PC-3 (cell line): ENCODE data around the gene UFD1. TPM values are rescaled to one million over a fixed set of nuclear protein-coding genes. Genes with fewer than 3 reads are reported as not detected.

Source experiments
- ATAC-seq: fragments of 200-7000 bp; cut with Tn5 transposase; 2 replicates; pipeline ENCODE4 v1.9.1; 2020; ENCODE audit warnings: mild to moderate bottlenecking, moderate library complexity
- BruUV-seq: library from RNA; stranded (reverse); fragments of 400-500 nt; replicated peaks from 2 replicates; lab custom pipeline; 2021; lab: Mats Ljungman, UMichigan
- CTCF ChIA-PET: fragments of 300-600 bp; sonication (Branson Sonifier 250); formaldehyde crosslinking; loops from one replicate; lab custom pipeline; 2022; ENCODE audit warnings: antibody characterized with exemption; lab: Charles Lee
- POLR2A ChIA-PET: fragments of 300-600 bp; sonication (Branson Sonifier 250); formaldehyde crosslinking; loops from one replicate; lab custom pipeline; 2022; ENCODE audit warnings: antibody characterized with exemption; ENCODE audit not compliant: unreplicated experiment; lab: Charles Lee
- DNase-seq: peaks from one replicate; pipeline ENCODE4 v3.0.0-alpha.2; 2015
- H2AFZ ChIP-seq: fragments of 300-600 bp; sonication (generic); 2 replicates; pipeline ENCODE4 v1.6.0; 2016; ENCODE audit warnings: antibody characterized with exemption, low read length
- H3F3A ChIP-seq: fragments of 300-600 bp; sonication (generic); one replicate; pipeline ENCODE4 v1.6.0; 2017; ENCODE audit warnings: antibody characterized with exemption, low read length, control low read depth, mild to moderate bottlenecking; ENCODE audit not compliant: unreplicated experiment
- H3K27ac ChIP-seq: fragments of 300-600 bp; sonication (generic); 2 replicates; pipeline ENCODE4 v1.5.1; 2016; ENCODE audit warnings: mild to moderate bottlenecking, low read length
- H3K27me3 ChIP-seq: fragments of 300-600 bp; sonication (generic); 2 replicates; pipeline ENCODE4 v1.6.1; 2016; ENCODE audit warnings: low read length, mixed read lengths
- H3K36me3 ChIP-seq: fragments of 300-600 bp; sonication (generic); 2 replicates; pipeline ENCODE4 v1.6.1; 2016; ENCODE audit warnings: low read depth, mixed run types, low read length, mixed read lengths
- H3K4me1 ChIP-seq: fragments of 300-600 bp; sonication (generic); 2 replicates; pipeline ENCODE4 v1.5.1; 2016; ENCODE audit warnings: low read length; ENCODE audit not compliant: insufficient read depth
- H3K4me2 ChIP-seq: fragments of 300-600 bp; sonication (generic); 2 replicates; pipeline ENCODE4 v1.6.0; 2016; ENCODE audit warnings: low read length
- H3K4me3 ChIP-seq: fragments of 300-600 bp; sonication (generic); 2 replicates; pipeline ENCODE4 v1.5.1; 2016; ENCODE audit warnings: mild to moderate bottlenecking, low read length, mixed read lengths
- H3K79me2 ChIP-seq: fragments of 300-600 bp; sonication (generic); 2 replicates; pipeline ENCODE4 v1.6.1; 2017; ENCODE audit warnings: low read length, mixed read lengths
- H3K9ac ChIP-seq: fragments of 300-600 bp; sonication (generic); 2 replicates; pipeline ENCODE4 v1.6.0; 2016; ENCODE audit warnings: mild to moderate bottlenecking, low read length
- H3K9me2 ChIP-seq: fragments of 300-600 bp; sonication (generic); replicated peaks from 2 replicates; pipeline ENCODE4 v1.6.1; 2016; ENCODE audit warnings: mixed run types, low read length, mixed read lengths
- H3K9me3 ChIP-seq: fragments of 300-600 bp; sonication (generic); 2 replicates; pipeline ENCODE4 v1.6.1; 2016; ENCODE audit warnings: low read length, mixed read lengths
- H4K20me1 ChIP-seq: fragments of 300-600 bp; sonication (generic); 2 replicates; pipeline ENCODE4 v1.6.1; 2016; ENCODE audit warnings: low read length, mixed read lengths
- CTCF ChIP-seq: fragments of 300-600 bp; sonication (generic); conservative IDR thresholded peaks from 2 replicates; pipeline ENCODE4 v1.5.1; 2017; ENCODE audit warnings: antibody characterized with exemption, low read depth, mild to moderate bottlenecking, low read length
- EZH2 ChIP-seq: fragments of 300-600 bp; sonication (generic); IDR thresholded peaks from one replicate; pipeline ENCODE4 v1.6.1; 2017; ENCODE audit warnings: antibody characterized with exemption, mild to moderate bottlenecking, low read length; ENCODE audit not compliant: unreplicated experiment
- EZH2phosphoT487 ChIP-seq: fragments of 300-600 bp; sonication (generic); IDR thresholded peaks from 2 replicates; pipeline ENCODE4 v1.6.1; 2018; ENCODE audit warnings: mild to moderate bottlenecking, antibody characterized with exemption, low read length, borderline replicate concordance
- intact Hi-C: fragments of 100-400 bp; cut with micrococcal nuclease; formaldehyde crosslinking; loops from 2 replicates; pipeline ENCODE4 v1.9.0; 2023
- total RNA-seq: library from RNA; depleted of rRNA; stranded (reverse); fragments of >200 nt; gene quantifications from 2 replicates; pipeline ENCODE4 v1.2.3, GENCODE V29; 2014

The UFD1 gene
- total RNA-seq, 1 experiment from 2014 or later = 92.6 TPM

- no peaks in the 10 kb centered on the region for H3K4me1 ChIP-seq
- no peaks in the 10 kb centered on the region for H3K27me3 ChIP-seq
- CTCF ChIA-PET = no interaction called here
- H3K9ac ChIP-seq = no peak overlapping the region
- H3K27ac ChIP-seq = no peak overlapping the region
- H3K4me2 ChIP-seq = no peak overlapping the region
- peaks cover 12% of the 10 kb centered on the region; the same call in 1 of the 2 replicates for H3K36me3 ChIP-seq
- no TSS peak for BruUV-seq
- ATAC-seq (no peak), DNase-seq (no peak)
- H4K20me1 ChIP-seq = no peaks in the 10 kb centered on the region
- intact Hi-C loops = no loop called here
- H2AFZ ChIP-seq = no peak overlapping the region
- H3K4me3 ChIP-seq = no peak overlapping the region
- H3K79me2 ChIP-seq = no peaks in the 10 kb centered on the region
- TF ChIP-seq EZH2 = no peak
- no peak for TF ChIP-seq CTCF
- no peak for TF ChIP-seq EZH2phosphoT487
- no peaks in the 10 kb centered on the region for H3K9me3 ChIP-seq
- H3F3A ChIP-seq = no peaks in the 10 kb centered on the region
- POLR2A ChIA-PET = no interaction called here
- no peaks in the 10 kb centered on the region for H3K9me2 ChIP-seq
Measured at GRCh38 chr22:19402642-19403191, 76.3 kb downstream of the UFD1 start.

GRCh38 chr22:19401483-19401882 is 77.5 kb downstream of the UFD1 start:
- no peak overlapping the region for H3K9ac ChIP-seq
- BruUV-seq = no TSS peak
- ATAC-seq (no peak), DNase-seq (no peak)
- no peaks in the 10 kb centered on the region for H3K9me3 ChIP-seq
- peaks cover 16% of the 10 kb centered on the region; the same call in 1 of the 2 replicates for H3K36me3 ChIP-seq
- no peak overlapping the region for H3K27ac ChIP-seq
- no peak overlapping the region for H3K4me3 ChIP-seq
- TF ChIP-seq EZH2 = no peak
- no peak for TF ChIP-seq CTCF
- TF ChIP-seq EZH2phosphoT487 = no peak
- intact Hi-C loops = no loop called here
- H4K20me1 ChIP-seq = no peaks in the 10 kb centered on the region
- H3K4me1 ChIP-seq = no peaks in the 10 kb centered on the region
- no peaks in the 10 kb centered on the region for H3F3A ChIP-seq
- no peaks in the 10 kb centered on the region for H3K27me3 ChIP-seq
- no peak overlapping the region for H3K4me2 ChIP-seq
- no peak overlapping the region for H2AFZ ChIP-seq
- no peaks in the 10 kb centered on the region for H3K9me2 ChIP-seq
- no peaks in the 10 kb centered on the region for H3K79me2 ChIP-seq
- ChIA-PET CTCF (no interaction called here), POLR2A (no interaction called here)

- Histone ChIP-seq H3K9ac (no peak overlapping the region), H4K20me1 (no peaks in the 10 kb centered on the region), H3K27ac (no peak overlapping the region), H3K9me3 (no peaks in the 10 kb centered on the region), H3K4me3 (no peak overlapping the region), H3K79me2 (no peaks in the 10 kb centered on the region), H3K4me2 (no peak overlapping the region), H2AFZ (no peak overlapping the region), H3K4me1 (no peaks in the 10 kb centered on the region), H3K36me3 (peaks cover 12% of the 10 kb centered on the region; the same call in 1 of the 2 replicates), H3F3A (no peaks in the 10 kb centered on the region), H3K9me2 (no peaks in the 10 kb centered on the region), H3K27me3 (no peaks in the 10 kb centered on the region)
- TF ChIP-seq EZH2phosphoT487 (no peak), EZH2 (no peak), CTCF (no peak)
- CTCF ChIA-PET = no interaction called here
- ATAC-seq (no peak), DNase-seq (no peak)
- intact Hi-C loops = no loop called here
- BruUV-seq = no TSS peak
- POLR2A ChIA-PET = no interaction called here
Measured at GRCh38 chr22:19400881-19401280, 78.1 kb downstream of the UFD1 start.
